Measurements from ENCODE around the gene PRXL2B. TPM values are rescaled to one million over a fixed set of nuclear protein-coding genes. Genes with fewer than 3 reads are reported as not detected.

PRXL2B gene
- total and polyA plus RNA-seq, 7 experiments from 2014 or later = 12.3 to 37.0 (median 26.5) TPM

DNA sequence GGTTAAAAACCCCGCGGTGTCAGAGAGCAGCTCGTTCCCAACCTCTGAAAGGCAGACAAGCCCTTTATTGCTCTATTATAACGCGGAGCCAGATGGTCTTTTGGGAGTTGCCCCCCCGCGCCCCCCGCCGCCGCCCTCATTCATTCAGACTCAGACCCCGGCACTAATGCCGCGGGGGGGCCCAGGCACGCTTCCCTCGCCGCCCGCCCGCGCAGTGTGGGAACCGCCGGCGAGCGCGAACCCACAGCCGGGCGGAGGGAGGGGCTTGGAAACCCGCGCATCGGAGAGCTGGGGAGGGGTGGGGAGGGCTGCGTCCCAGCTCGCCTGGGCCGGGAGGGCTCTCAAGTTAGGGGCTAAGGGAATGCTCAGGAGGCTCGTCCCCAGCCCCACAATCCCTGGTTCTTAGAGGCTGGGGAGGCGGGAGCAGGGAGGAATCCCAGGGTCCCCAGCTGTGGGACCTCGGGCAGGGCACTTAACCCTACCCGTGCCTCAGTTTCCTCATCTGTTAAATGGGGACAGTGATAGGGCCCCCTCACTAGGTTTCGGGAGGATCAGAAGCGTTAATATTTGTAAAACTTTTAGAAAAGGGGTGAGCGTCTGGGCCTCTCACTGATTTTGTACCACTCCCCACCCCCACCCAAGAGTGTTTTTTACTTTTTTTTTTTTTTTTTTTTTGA, 45.6 kb upstream of the PRXL2B start:
- H3K4me1 ChIP-seq (ENCODE audit: control insufficient read depth in 2 of 2, insufficient read depth in 2 of 2, low read length in 2 of 2) = peaks cover 0 to 24% of the 10 kb centered on the region in 2 donors
- DNase-seq = no peak
- ChIA-PET POLR2A (interaction anchor here (1.1 to 11.7 kb wide), 2 partner anchors 11 to 149 kb away, joined by 5 to 294 read pairs; partner anchors contain the start of genes HES5, MORN1, PANK4 and RER1), CTCF (interaction anchor here (1.1 kb wide), 1 partner anchor 17 kb away, joined by 3 read pairs; no protein-coding TSS in a partner anchor)
- no peaks in the 10 kb centered on the region for H3K27me3 ChIP-seq (ENCODE audit: control insufficient read depth in 2 of 2, insufficient read depth in 2 of 2, low read length in 2 of 2)
- Mint-ChIP-seq H3K9me3 (no peaks in the 10 kb centered on the region), H3K4me1 (peaks cover 0 to 26% (median 6%) of the 10 kb centered on the region in 7 donors), H3K36me3 (no peaks in the 10 kb centered on the region), H3K27ac (no peak overlapping the region), H3K27me3 (peaks cover 0 to 25% (median 0%) of the 10 kb centered on the region in 5 donors), H3K4me3 (peak overlapping the region in 3 of 10 donors; percentile 23 to 42 (median 41))
- no peak for ATAC-seq
- H3K9me3 ChIP-seq (ENCODE audit: control insufficient read depth in 2 of 3, low read length in 3 of 3) = no peaks in the 10 kb centered on the region
- H3K4me3 ChIP-seq (ENCODE audit: low read length) = no peak overlapping the region
- H3K36me3 ChIP-seq (ENCODE audit: control insufficient read depth in 2 of 3, insufficient read depth in 3 of 3, low read length in 3 of 3) = no peaks in the 10 kb centered on the region
- no peak overlapping the region for H3K27ac ChIP-seq (ENCODE audit: low read depth, low read length)
- intact Hi-C loops (cut with micrococcal nuclease) = no loop called here

DNA sequence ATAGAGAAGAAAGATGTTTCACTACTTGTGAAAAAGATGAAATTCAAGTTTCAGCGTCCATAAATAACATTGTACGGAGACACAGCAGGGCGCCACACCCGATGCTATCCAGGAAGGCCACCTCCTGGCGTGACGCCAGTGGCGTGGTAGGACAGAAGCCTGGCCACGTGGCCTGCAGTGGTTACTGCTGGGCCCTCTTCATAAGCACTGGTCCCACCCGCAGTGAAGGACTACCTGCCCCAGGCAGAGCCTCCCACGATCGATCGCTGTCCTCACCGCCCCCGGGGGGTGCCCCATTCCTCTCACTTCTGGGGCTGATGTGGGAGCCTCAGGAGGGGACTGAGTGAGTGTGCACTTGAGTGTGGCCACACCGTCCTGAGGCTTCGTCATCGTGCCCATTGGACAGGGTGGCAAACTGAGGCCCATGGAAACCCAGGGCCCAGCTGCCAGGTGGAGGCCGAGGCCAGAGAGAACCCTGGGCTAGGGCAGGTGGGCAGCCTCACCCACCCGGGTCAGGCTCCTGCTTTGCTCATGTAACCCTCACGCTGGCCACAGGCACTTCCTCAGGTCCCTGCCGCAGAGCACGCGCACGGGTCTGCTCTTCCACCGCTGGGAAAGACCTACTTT, 44.8 kb upstream of the PRXL2B start:
- H3K4me1 ChIP-seq (ENCODE audit: control insufficient read depth in 2 of 2, insufficient read depth in 2 of 2, low read length in 2 of 2) = peaks cover 0 to 24% of the 10 kb centered on the region in 2 donors
- intact Hi-C loops (cut with micrococcal nuclease) = no loop called here
- POLR2A ChIA-PET = interaction anchor here (1.1 to 11.7 kb wide), 2 partner anchors 12 to 150 kb away, joined by 5 to 294 read pairs; partner anchors contain the start of genes HES5, MORN1, PANK4 and RER1
- Mint-ChIP-seq H3K4me1 (peaks cover 0 to 26% (median 6%) of the 10 kb centered on the region in 7 donors), H3K4me3 (peak overlapping the region in 6 of 10 donors; percentile 16 to 45 (median 33)), H3K27me3 (peaks cover 0 to 23% (median 0%) of the 10 kb centered on the region in 5 donors), H3K9me3 (no peaks in the 10 kb centered on the region), H3K27ac (no peak overlapping the region), H3K36me3 (no peaks in the 10 kb centered on the region)
- ATAC-seq (no peak), DNase-seq (no peak)
- H3K4me3 ChIP-seq (ENCODE audit: low read length) = no peak overlapping the region
- no peaks in the 10 kb centered on the region for H3K9me3 ChIP-seq (ENCODE audit: control insufficient read depth in 2 of 3, low read length in 3 of 3)
- no peak overlapping the region for H3K27ac ChIP-seq (ENCODE audit: low read depth, low read length)
- CTCF ChIA-PET = no interaction called here
- H3K27me3 ChIP-seq (ENCODE audit: control insufficient read depth in 2 of 2, insufficient read depth in 2 of 2, low read length in 2 of 2) = no peaks in the 10 kb centered on the region
- no peaks in the 10 kb centered on the region for H3K36me3 ChIP-seq (ENCODE audit: control insufficient read depth in 2 of 3, insufficient read depth in 3 of 3, low read length in 3 of 3)

DNA sequence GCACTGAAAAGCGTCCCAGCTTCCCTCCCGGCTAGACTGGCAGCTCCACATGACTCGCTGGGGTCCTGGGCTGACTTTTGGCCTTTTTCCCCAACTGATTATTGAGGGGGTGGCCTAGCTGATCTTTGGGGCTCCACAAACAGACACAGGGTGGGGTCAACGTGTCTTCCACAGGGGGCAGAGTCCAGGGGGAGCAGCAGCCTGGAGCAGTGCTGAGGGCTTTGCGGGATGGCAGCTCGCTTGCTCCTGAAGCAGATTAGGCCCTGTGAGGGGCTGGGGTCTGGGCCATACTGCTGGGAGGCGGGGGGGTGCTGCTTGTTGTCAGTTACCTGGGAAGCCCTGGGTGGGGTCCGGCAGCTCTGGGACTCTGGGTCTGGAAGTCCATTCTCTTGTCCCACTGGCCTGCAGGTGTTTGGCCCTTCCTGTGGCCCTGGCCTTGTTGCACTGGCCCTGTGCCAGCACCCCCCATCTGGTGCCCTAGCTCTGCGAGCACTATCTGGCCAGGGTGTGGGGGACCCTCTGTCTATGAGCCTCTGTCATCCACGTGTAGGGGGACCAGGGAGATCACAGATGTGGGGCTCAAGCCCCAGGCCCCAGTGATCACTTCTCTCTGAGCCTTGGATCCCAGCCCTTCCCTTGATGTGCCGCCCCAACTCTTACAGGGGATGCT, 44.2 kb upstream of the PRXL2B start:
- H3K27me3 Mint-ChIP-seq = peaks cover 0 to 23% (median 0%) of the 10 kb centered on the region in 5 donors
- Histone ChIP-seq H3K9me3 (ENCODE audit: control insufficient read depth in 2 of 3, low read length in 3 of 3) (no peaks in the 10 kb centered on the region), H3K4me1 (ENCODE audit: control insufficient read depth in 2 of 2, insufficient read depth in 2 of 2, low read length in 2 of 2) (peaks cover 0 to 24% of the 10 kb centered on the region in 2 donors), H3K4me3 (ENCODE audit: low read length) (no peak overlapping the region), H3K27me3 (ENCODE audit: control insufficient read depth in 2 of 2, insufficient read depth in 2 of 2, low read length in 2 of 2) (no peaks in the 10 kb centered on the region), H3K36me3 (ENCODE audit: control insufficient read depth in 2 of 3, insufficient read depth in 3 of 3, low read length in 3 of 3) (no peaks in the 10 kb centered on the region), H3K27ac (ENCODE audit: low read depth, low read length) (no peak overlapping the region)
- no peak for ATAC-seq
- CTCF ChIA-PET = no interaction called here
- POLR2A ChIA-PET = interaction anchor here (11.7 kb wide), 1 partner anchor 13 kb away, joined by 294 read pairs; the partner anchor contains the start of genes HES5 and PANK4
- no peak overlapping the region for H3K27ac Mint-ChIP-seq
- H3K36me3 Mint-ChIP-seq = no peaks in the 10 kb centered on the region
- no peak for DNase-seq
- intact Hi-C loops (cut with micrococcal nuclease) = no loop called here
- H3K4me1 Mint-ChIP-seq = peaks cover 0 to 26% (median 6%) of the 10 kb centered on the region in 7 donors
- H3K4me3 Mint-ChIP-seq = peak overlapping the region in 4 of 10 donors; percentile 11 to 59 (median 18)
- no peaks in the 10 kb centered on the region for H3K9me3 Mint-ChIP-seq

DNA sequence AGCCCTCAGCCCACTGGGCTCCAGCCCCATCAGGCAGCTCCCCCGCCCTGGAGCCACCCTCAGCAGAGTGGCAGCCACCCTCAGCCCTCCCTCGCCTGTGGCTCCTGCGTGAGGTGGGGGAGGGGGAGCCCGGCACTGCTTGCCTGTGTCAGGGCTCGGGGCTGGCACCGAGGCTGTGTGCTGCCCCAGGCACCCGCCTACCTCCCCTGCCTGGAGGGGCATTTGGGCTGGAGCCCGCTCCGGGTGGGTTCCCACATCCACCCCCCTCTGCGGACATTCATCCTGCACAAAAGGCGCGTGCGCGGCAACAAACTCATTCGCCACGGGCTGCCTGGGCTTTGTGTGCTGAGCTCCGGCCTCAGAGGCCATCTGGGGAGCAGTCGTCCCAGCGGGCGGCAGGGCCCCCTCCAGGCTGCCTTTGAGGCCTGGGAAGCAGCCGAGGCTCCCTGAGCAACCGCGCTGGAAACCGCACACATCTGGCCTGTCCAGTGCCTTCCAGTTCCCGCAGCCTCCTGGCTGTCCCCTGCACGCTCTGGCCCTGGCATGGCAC, 43.0 kb upstream of the PRXL2B start:
- Mint-ChIP-seq H3K9me3 (no peaks in the 10 kb centered on the region), H3K4me1 (peaks cover 0 to 30% (median 9%) of the 10 kb centered on the region in 7 donors), H3K4me3 (peak overlapping the region in 1 of 10 donors; percentile 61), H3K27ac (no peak overlapping the region), H3K27me3 (peaks cover 0 to 19% (median 0%) of the 10 kb centered on the region in 5 donors), H3K36me3 (no peaks in the 10 kb centered on the region)
- DNase-seq (peak in 7 of 9 donors; percentile 49 to 70 (median 63)), ATAC-seq (no peak)
- CTCF ChIA-PET = interaction anchor here (1.0 to 1.3 kb wide), 3 partner anchors 17 to 128 kb away, joined by 3 read pairs; partner anchors contain the start of gene PANK4
- no peaks in the 10 kb centered on the region for H3K36me3 ChIP-seq (ENCODE audit: control insufficient read depth in 2 of 3, insufficient read depth in 3 of 3, low read length in 3 of 3)
- no peak overlapping the region for H3K4me3 ChIP-seq (ENCODE audit: low read length)
- H3K4me1 ChIP-seq (ENCODE audit: control insufficient read depth in 2 of 2, insufficient read depth in 2 of 2, low read length in 2 of 2) = peaks cover 10 to 31% of the 10 kb centered on the region in 2 donors
- intact Hi-C loops (cut with micrococcal nuclease) = no loop called here
- POLR2A ChIA-PET = interaction anchor here (1.2 to 11.7 kb wide), 5 partner anchors 14 to 131 kb away, joined by 3 to 294 read pairs (median 5); partner anchors contain the start of genes HES5, PANK4, PEX10 and PRXL2B
- H3K27ac ChIP-seq (ENCODE audit: low read depth, low read length) = no peak overlapping the region
- H3K9me3 ChIP-seq (ENCODE audit: control insufficient read depth in 2 of 3, low read length in 3 of 3) = no peaks in the 10 kb centered on the region
- H3K27me3 ChIP-seq (ENCODE audit: control insufficient read depth in 2 of 2, insufficient read depth in 2 of 2, low read length in 2 of 2) = no peaks in the 10 kb centered on the region

DNA sequence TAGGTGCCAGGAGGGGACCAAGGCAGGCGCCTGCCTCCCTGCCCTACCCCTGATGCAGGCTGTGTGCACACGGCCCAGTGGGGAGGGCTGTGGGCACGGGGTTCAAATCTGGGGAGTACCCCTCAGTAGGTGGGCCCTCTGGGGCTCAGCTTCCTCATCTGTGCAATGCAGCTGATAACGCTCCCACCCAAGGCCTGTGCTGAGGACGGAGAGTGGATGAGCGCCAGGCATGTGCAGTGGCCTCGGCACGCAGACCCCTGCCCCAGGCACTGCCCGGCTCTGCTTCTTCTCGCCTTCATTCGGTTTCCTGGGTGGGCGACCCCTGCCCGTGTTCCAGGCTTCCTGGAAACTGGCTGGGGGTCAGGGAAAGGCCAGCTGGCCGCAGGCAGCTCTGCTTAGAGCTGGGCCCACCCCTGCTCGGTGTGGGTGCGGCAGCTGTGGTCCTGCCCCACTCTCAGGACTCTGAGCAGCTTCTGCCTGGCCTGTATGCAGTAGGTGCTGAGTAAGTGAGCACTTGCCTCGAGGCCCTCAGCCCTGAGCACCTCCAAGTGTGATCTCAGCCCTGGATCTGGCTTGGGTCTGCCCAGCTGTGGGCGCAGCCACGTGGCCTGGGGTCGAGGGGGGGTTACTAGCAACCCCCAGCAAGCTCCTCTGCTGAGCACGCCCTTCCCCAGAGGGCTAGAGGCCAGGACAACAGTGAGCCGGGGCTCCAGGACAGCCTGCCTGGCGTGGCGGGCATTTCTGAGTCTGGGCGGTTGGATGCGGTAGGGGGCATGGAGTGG, 42.3 kb upstream of the PRXL2B start:
- no peak for DNase-seq
- intact Hi-C loops (cut with micrococcal nuclease) = no loop called here
- peak overlapping the region in 1 of 9 donors; percentile 85 for H3K27ac Mint-ChIP-seq

More for the DNA sequence above, 42.3 kb upstream of the PRXL2B start:
- Mint-ChIP-seq H3K36me3 (no peaks in the 10 kb centered on the region), H3K4me3 (peak overlapping the region in 2 of 10 donors; percentile 41 to 61), H3K4me1 (peaks cover 0 to 36% (median 15%) of the 10 kb centered on the region in 7 donors), H3K27me3 (peaks cover 0 to 16% (median 0%) of the 10 kb centered on the region in 5 donors), H3K9me3 (no peaks in the 10 kb centered on the region)
- POLR2A ChIA-PET = interaction anchor here (1.2 to 11.7 kb wide), 5 partner anchors 15 to 131 kb away, joined by 3 to 294 read pairs (median 5); partner anchors contain the start of genes HES5, PANK4, PEX10 and PRXL2B
- Histone ChIP-seq H3K4me3 (ENCODE audit: low read length) (no peak overlapping the region), H3K4me1 (ENCODE audit: control insufficient read depth in 2 of 2, insufficient read depth in 2 of 2, low read length in 2 of 2) (peaks cover 15 to 37% of the 10 kb centered on the region in 2 donors), H3K9me3 (ENCODE audit: control insufficient read depth in 2 of 3, low read length in 3 of 3) (no peaks in the 10 kb centered on the region), H3K36me3 (ENCODE audit: control insufficient read depth in 2 of 3, insufficient read depth in 3 of 3, low read length in 3 of 3) (no peaks in the 10 kb centered on the region), H3K27ac (ENCODE audit: low read depth, low read length) (no peak overlapping the region), H3K27me3 (ENCODE audit: control insufficient read depth in 2 of 2, insufficient read depth in 2 of 2, low read length in 2 of 2) (no peaks in the 10 kb centered on the region)
- CTCF ChIA-PET = interaction anchor here (1.0 to 1.3 kb wide), 3 partner anchors 18 to 129 kb away, joined by 3 read pairs; partner anchors contain the start of gene PANK4
- no peak for ATAC-seq

Data from naive thymus-derived CD4-positive, alpha-beta T cell (primary cell).